Measurements from ENCODE around the gene SEZ6.

Gene SEZ6

DNA sequence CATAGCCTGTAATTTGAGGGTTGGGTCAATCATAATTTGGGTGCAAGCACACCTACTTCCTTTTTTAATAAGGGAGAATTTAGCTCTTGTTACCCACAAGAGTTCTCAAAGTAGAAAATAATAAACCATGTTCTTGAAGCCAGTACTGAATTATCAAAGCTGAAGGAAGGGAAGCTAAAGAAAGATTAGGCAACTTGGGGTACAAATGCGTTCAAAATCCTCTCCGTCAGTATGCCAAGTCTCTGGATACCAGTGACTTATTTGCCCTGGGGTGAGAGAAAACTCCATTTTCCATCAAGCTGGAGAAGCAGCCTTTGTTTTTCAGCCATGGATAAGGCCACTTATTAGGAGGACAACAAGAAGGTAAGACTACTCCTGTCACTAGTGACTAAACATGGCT is 79.5 kb downstream of the SEZ6 start:
- no peak for DNase-seq

GRCh38 chr17:28925912-28926365 is 79.9 kb downstream of the SEZ6 start:
- no peak for DNase-seq

- no peak for DNase-seq
These were observed 85.6 kb downstream of the SEZ6 start for GRCh38 chr17:28920201-28920600.

- no peak for DNase-seq
These were observed 87.5 kb downstream of the SEZ6 start for GRCh38 chr17:28918295-28918694.

GRCh38 chr17:28917465-28917864 is 88.4 kb downstream of the SEZ6 start:
- DNase-seq = no peak

GRCh38 chr17:28917029-28917428 is 88.8 kb downstream of the SEZ6 start:
- DNase-seq = no peak

DNA sequence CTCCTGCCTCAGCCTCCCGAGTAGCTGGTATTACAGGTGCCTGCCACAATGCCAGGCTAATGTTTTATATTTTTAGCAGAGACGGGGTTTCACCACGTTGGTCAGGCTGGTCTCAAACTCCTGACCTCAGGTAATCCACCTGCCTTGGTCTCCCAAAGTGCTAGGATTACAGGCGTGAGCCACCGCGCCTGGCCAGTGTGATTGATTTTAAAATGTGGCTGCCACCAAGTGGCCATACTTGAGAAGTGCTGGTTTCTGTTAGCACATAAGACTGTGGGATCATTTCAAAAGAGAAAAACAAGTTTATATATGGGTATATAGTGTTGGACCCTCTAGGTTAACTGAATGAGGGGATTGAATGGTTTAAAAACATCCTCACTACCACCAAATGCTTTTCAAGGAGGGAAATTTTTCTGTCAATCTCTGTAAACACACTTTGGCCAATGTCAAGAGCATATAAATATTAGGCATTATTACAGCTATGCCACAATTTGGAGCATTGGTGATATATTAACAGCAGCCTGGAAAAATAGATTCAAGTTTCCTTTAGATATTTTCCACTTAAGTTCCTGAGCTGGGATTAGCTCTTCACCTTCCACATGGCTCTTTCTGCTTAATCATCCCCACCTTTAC is 89.4 kb downstream of the SEZ6 start:
- peak; percentile 6 for DNase-seq

GRCh38 chr17:28912938-28913333 is 92.9 kb downstream of the SEZ6 start:
- DNase-seq = no peak

- DNase-seq = no peak
These were observed 93.4 kb downstream of the SEZ6 start for GRCh38 chr17:28912281-28912937.

GRCh38 chr17:28911411-28912045 is 94.3 kb downstream of the SEZ6 start:
- no peak for DNase-seq

- no peak for DNase-seq
These were observed 95.3 kb downstream of the SEZ6 start for GRCh38 chr17:28910534-28910933.

DNA sequence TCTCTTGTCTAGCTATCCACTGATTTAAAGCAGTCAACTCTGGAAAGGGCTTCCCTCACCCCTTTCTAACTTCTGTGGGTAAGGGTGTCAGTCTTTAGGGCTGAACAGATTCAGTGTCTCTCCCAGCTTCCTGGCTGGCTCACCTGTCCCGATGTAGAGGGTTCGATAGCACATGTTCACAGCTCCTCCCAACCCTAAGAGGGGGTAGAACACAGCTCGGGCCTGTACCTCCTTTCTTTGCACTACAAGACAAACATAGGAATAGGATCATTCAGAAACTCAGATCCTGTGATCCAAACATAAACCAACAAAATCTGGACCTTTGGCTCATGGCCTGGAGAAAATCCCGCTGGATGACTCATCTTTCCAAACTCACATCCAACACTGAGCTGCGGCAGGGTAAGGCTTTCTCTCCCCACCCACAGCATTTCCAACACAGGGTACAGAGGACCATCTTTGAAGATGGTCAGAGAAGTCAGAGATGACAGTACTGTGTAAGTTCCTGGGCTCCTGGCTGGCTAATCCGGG is 97.1 kb downstream of the SEZ6 start:
- DNase-seq = no peak

DNA sequence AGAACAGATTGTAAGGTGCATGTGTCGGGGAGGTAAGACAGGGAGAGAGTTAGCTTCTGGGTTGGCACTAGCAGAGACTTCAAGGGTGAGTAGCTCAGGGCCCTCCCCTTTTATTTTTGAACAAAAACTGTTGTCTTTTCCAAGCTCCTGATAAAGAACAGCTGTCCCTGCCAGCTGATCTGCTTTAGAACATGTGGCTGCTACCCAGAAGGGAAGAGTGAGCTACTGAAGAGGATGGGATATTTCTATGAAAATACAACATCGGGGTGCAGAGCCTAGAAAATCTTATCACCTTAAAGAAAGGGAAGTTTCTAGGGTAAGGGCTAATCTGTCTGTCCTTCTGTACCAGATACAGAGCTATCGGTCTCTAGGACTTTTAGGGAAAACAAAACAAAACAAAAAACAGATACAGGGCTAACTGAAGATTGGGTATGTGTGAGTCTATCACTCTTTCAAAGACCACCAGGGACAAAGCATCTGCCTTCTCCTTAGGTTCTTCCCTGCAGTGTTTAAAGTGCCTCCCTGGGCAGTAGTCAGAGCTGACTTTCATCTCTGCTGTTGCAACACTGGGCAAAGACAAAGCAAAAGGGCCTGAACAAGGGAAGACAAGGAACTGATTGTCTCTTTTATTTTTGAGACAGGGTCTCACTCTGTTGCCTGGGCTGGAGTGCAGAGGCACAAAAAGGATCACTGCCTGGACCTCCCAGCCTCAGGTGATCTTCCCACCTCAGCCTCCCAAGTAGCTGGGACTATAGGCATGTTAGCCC is 97.9 kb downstream of the SEZ6 start:
- DNase-seq = no peak

DNA sequence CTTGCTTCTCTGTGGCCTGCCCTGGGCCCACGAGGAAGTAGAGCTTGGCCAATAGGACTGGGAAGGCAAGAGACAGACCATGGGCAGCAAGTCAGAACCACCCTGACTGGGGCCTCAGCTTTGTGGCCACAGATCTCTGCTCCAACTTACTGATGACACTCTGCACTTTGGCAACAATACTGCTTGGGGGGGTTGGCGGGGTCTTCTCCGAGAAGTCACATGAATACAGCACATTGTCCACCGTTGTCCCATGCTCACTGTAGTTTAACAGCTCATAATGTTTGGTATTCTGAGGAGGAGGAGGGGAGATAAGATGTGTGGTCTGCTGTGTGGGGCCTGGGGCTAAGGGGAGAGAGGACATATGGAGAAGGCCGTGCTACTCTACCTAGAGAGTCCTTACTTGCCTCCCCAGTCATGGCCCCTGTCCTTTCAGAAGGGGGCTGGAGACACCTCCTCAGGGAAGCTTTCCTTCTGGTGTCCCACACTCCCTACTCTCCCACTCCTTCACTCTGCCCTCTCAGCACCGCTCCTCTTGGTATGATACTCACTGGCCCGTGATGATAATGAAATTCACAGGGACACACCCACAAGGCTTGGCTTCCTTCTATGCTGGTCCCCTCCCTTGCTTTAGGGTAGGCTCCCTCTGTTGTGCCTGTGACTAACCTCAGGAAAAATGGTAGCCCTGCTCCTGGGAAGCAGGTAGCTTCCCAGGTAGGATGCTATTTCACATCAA is 99.0 kb downstream of the SEZ6 start:
- DNase-seq = no peak

DNA sequence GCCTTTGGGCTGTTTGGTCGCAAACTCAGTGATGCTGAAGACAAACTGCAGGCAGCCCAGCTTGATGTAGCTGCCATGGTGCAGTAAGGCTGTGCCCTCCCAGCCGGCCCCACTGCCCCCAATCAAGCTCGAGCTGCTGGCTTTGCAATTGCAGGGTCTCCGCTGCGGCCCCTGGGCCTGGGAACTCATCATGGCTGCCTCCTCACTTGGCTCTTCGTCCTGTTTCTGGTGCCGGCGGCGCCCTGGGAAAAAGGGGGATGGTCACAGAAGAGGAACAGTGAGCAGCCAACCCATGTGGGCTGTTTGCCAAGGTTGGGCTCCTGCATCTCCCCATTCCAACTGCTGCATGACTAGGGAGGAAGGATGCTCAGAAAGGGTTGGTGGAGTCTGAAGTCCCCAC is 99.6 kb downstream of the SEZ6 start:
- DNase-seq = no peak
